ENCODE data around the gene ALCAM.

GRCh38 chr3:105448338-105448982 is 81.8 kb downstream of the ALCAM start:
- TF ChIP-seq SIN3A (IDR thresholded peaks at IDR 0.05; ENCODE audit: borderline replicate concordance, insufficient read depth, low read length) (no peak), TAF1 (IDR thresholded peaks at IDR 0.05; ENCODE audit: borderline replicate concordance, insufficient read depth, low read length) (no peak)
